ENCODE results near the gene LRCH1. TPM values are rescaled to one million over a fixed set of nuclear protein-coding genes. Genes with fewer than 3 reads are reported as not detected.

Gene LRCH1
- total and polyA plus RNA-seq, 4 donors, result 2.6 to 6.6 (median 3.4) TPM

GRCh38 chr13:46717275-46717674, 164.3 kb downstream of the LRCH1 start:
- DNase-seq (ENCODE audit: low spot score), result no peak
- TF ChIP-seq JUND (IDR thresholded peaks at IDR 0.05) (peak in 1 of 2 donors; percentile 72), FOXA2 (IDR thresholded peaks at IDR 0.05) (no peak), EGR1 (IDR thresholded peaks at IDR 0.05; ENCODE audit: low read depth in 2 of 2) (peak in 1 of 2 donors; percentile 27), HNF4A (conservative IDR thresholded peaks at IDR 0.05) (peak; percentile 21 to 55), RAD21 (IDR thresholded peaks at IDR 0.05) (peak in 1 of 2 donors; percentile 27)
- Histone ChIP-seq H3K36me3 (ENCODE audit: control insufficient read depth in 4 of 4, insufficient read depth in 3 of 4, low read depth in 1 of 4, low read length in 3 of 4) (peaks cover 0 to 15% (median 1%) of the 10 kb centered on the region in 4 donors), H3K27me3 (ENCODE audit: control insufficient read depth in 4 of 4, insufficient read depth in 4 of 4, low read length in 3 of 4) (no peaks in the 10 kb centered on the region), H3K9ac (ENCODE audit: low read depth in 1 of 2, low read length in 2 of 2) (no peak overlapping the region), H3K4me1 (ENCODE audit: control insufficient read depth in 4 of 4, insufficient read depth in 4 of 4, low read length in 3 of 4) (peaks cover 2 to 10% (median 5%) of the 10 kb centered on the region in 4 donors), H3K27ac (ENCODE audit: low read depth in 1 of 2, low read length in 2 of 2) (no peak overlapping the region), H3K9me3 (ENCODE audit: control insufficient read depth in 4 of 4, low read length in 3 of 4) (no peaks in the 10 kb centered on the region), H3K4me3 (ENCODE audit: low read depth in 1 of 3, low read length in 3 of 3) (no peak overlapping the region)
- 36% methylated on average over 4 of the region's 4 CpGs for WGBS

- Histone ChIP-seq H3K9ac (ENCODE audit: low read depth in 1 of 2, low read length in 2 of 2) (no peak overlapping the region), H3K27ac (ENCODE audit: low read depth in 1 of 2, low read length in 2 of 2) (no peak overlapping the region), H3K36me3 (ENCODE audit: control insufficient read depth in 4 of 4, insufficient read depth in 3 of 4, low read depth in 1 of 4, low read length in 3 of 4) (peaks cover 0 to 11% (median 1%) of the 10 kb centered on the region in 4 donors), H3K9me3 (ENCODE audit: control insufficient read depth in 4 of 4, low read length in 3 of 4) (no peaks in the 10 kb centered on the region), H3K4me1 (ENCODE audit: control insufficient read depth in 4 of 4, insufficient read depth in 4 of 4, low read length in 3 of 4) (peaks cover 2 to 10% (median 5%) of the 10 kb centered on the region in 4 donors), H3K27me3 (ENCODE audit: control insufficient read depth in 4 of 4, insufficient read depth in 4 of 4, low read length in 3 of 4) (no peaks in the 10 kb centered on the region), H3K4me3 (ENCODE audit: low read depth in 1 of 3, low read length in 3 of 3) (no peak overlapping the region)
- no peak for TF ChIP-seq JUND (IDR thresholded peaks at IDR 0.05)
- no peak for TF ChIP-seq HNF4A (conservative IDR thresholded peaks at IDR 0.05)
- no peak for TF ChIP-seq SP1 (IDR thresholded peaks at IDR 0.05)
- TF ChIP-seq FOXA1 (IDR thresholded peaks at IDR 0.05), result no peak
- TF ChIP-seq, protein P1, sequence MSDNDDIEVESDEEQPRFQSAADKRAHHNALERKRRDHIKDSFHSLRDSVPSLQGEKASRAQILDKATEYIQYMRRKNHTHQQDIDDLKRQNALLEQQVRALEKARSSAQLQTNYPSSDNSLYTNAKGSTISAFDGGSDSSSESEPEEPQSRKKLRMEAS (IDR thresholded peaks at IDR 0.05), result no peak
- no peak for TF ChIP-seq TAF1 (conservative IDR thresholded peaks at IDR 0.05)
- no peak for TF ChIP-seq EGR1 (IDR thresholded peaks at IDR 0.05; ENCODE audit: low read depth in 2 of 2)
- no peak for TF ChIP-seq GABPA (IDR thresholded peaks at IDR 0.05 in 1 of 2, conservative IDR thresholded peaks at IDR 0.05 in 1 of 2)
- TF ChIP-seq, protein P2, sequence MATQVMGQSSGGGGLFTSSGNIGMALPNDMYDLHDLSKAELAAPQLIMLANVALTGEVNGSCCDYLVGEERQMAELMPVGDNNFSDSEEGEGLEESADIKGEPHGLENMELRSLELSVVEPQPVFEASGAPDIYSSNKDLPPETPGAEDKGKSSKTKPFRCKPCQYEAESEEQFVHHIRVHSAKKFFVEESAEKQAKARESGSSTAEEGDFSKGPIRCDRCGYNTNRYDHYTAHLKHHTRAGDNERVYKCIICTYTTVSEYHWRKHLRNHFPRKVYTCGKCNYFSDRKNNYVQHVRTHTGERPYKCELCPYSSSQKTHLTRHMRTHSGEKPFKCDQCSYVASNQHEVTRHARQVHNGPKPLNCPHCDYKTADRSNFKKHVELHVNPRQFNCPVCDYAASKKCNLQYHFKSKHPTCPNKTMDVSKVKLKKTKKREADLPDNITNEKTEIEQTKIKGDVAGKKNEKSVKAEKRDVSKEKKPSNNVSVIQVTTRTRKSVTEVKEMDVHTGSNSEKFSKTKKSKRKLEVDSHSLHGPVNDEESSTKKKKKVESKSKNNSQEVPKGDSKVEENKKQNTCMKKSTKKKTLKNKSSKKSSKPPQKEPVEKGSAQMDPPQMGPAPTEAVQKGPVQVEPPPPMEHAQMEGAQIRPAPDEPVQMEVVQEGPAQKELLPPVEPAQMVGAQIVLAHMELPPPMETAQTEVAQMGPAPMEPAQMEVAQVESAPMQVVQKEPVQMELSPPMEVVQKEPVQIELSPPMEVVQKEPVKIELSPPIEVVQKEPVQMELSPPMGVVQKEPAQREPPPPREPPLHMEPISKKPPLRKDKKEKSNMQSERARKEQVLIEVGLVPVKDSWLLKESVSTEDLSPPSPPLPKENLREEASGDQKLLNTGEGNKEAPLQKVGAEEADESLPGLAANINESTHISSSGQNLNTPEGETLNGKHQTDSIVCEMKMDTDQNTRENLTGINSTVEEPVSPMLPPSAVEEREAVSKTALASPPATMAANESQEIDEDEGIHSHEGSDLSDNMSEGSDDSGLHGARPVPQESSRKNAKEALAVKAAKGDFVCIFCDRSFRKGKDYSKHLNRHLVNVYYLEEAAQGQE (IDR thresholded peaks at IDR 0.05), result no peak
- TF ChIP-seq ATF3 (IDR thresholded peaks at IDR 0.05), result no peak
- TF ChIP-seq RAD21 (IDR thresholded peaks at IDR 0.05), result no peak
- TF ChIP-seq, protein P3, sequence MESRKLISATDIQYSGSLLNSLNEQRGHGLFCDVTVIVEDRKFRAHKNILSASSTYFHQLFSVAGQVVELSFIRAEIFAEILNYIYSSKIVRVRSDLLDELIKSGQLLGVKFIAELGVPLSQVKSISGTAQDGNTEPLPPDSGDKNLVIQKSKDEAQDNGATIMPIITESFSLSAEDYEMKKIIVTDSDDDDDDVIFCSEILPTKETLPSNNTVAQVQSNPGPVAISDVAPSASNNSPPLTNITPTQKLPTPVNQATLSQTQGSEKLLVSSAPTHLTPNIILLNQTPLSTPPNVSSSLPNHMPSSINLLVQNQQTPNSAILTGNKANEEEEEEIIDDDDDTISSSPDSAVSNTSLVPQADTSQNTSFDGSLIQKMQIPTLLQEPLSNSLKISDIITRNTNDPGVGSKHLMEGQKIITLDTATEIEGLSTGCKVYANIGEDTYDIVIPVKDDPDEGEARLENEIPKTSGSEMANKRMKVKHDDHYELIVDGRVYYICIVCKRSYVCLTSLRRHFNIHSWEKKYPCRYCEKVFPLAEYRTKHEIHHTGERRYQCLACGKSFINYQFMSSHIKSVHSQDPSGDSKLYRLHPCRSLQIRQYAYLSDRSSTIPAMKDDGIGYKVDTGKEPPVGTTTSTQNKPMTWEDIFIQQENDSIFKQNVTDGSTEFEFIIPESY (IDR thresholded peaks at IDR 0.05), result no peak
- WGBS, result 52% methylated on average over 2 of the region's 2 CpGs
- DNase-seq (ENCODE audit: low spot score), result no peak
Observed at GRCh38 chr13:46717856-46718255, 164.9 kb downstream of the LRCH1 start.
